Non-pigmented ciliary epithelial cell (primary cell): Measurements from ENCODE around the gene KNSTRN.

ENCODE experiments used
- DNase-seq: peaks from one replicate; pipeline ENCODE4 v3.0.0-alpha.2; 2010; ENCODE audit warnings: low read depth

The KNSTRN gene

GRCh38 chr15:40345867-40346578, 36.5 kb upstream of the KNSTRN start:
- no peak for DNase-seq

GRCh38 chr15:40346579-40347558, 35.7 kb upstream of the KNSTRN start:
- no peak for DNase-seq

GRCh38 chr15:40347559-40348473, 34.7 kb upstream of the KNSTRN start:
- no peak for DNase-seq

- no peak for DNase-seq
Observed at GRCh38 chr15:40348474-40348870, 34.0 kb upstream of the KNSTRN start.

- DNase-seq, result no peak
Observed at GRCh38 chr15:40349163-40349562, 33.4 kb upstream of the KNSTRN start.

GRCh38 chr15:40352281-40352901, 30.1 kb upstream of the KNSTRN start:
- no peak for DNase-seq

GRCh38 chr15:40353697-40354096, 28.8 kb upstream of the KNSTRN start:
- DNase-seq, result no peak

GRCh38 chr15:40354408-40355171, 27.9 kb upstream of the KNSTRN start:
- DNase-seq, result no peak

GRCh38 chr15:40355976-40356585, 26.4 kb upstream of the KNSTRN start:
- DNase-seq, result no peak

- DNase-seq, result no peak
Observed at GRCh38 chr15:40357246-40357645, 25.3 kb upstream of the KNSTRN start.

- DNase-seq, result no peak
Observed at GRCh38 chr15:40357723-40358470, 24.6 kb upstream of the KNSTRN start, which contains the start of gene DISP2. DISP2 (plus strand) TSS chr15:40358219; CDS start chr15:40358322, 103 bp downstream.

GRCh38 chr15:40358471-40359353, 23.8 kb upstream of the KNSTRN start:
- no peak for DNase-seq

- no peak for DNase-seq
Observed at GRCh38 chr15:40360015-40360414, 22.5 kb upstream of the KNSTRN start.

GRCh38 chr15:40361640-40362039, 20.9 kb upstream of the KNSTRN start:
- no peak for DNase-seq

- DNase-seq, result no peak
Observed at GRCh38 chr15:40363611-40364010, 18.9 kb upstream of the KNSTRN start.

- no peak for DNase-seq
Observed at GRCh38 chr15:40364251-40364650, 18.3 kb upstream of the KNSTRN start.

GRCh38 chr15:40365016-40365415, 17.5 kb upstream of the KNSTRN start:
- DNase-seq, result no peak

GRCh38 chr15:40365624-40366456, 16.7 kb upstream of the KNSTRN start:
- DNase-seq, result no peak
